Measurements from ENCODE around the gene NEIL1.
"Not testable (repeated sequence)": the region's sequence is repeated elsewhere in the genome, so short reads cannot be mapped to it uniquely, and the experiment has no call there.

NEIL1 gene

DNA sequence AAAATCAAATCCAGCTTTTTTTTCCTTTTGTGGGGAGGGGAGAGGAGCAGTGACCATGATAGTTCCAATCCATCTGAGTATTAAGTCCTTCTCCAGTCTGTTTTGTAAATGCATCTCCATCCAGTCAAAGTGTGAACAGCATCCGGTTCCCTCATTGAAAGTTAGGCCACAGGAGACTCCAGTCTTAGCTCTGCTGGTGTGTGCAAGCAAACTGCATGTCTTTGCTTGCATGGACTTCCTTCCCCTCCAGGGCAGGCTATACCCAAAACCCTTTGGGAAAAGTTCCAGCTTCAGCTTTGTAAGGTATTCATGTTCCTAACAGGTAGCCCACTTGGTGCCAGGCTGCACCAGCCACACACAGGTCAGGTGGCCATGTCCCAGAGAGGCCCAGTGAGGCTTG, 24.6 kb downstream of the NEIL1 start:
- ATAC-seq (no peak), DNase-seq (ENCODE audit: low spot score in 2 of 2) (no peak)
- Mint-ChIP-seq H3K9me3 (no peaks in the 10 kb centered on the region), H3K36me3 (peaks cover 88% of the 10 kb centered on the region), H3K27ac (peak overlapping the region; percentile 14), H3K4me3 (no peak overlapping the region), H3K4me1 (peaks cover 16% of the 10 kb centered on the region)

DNA sequence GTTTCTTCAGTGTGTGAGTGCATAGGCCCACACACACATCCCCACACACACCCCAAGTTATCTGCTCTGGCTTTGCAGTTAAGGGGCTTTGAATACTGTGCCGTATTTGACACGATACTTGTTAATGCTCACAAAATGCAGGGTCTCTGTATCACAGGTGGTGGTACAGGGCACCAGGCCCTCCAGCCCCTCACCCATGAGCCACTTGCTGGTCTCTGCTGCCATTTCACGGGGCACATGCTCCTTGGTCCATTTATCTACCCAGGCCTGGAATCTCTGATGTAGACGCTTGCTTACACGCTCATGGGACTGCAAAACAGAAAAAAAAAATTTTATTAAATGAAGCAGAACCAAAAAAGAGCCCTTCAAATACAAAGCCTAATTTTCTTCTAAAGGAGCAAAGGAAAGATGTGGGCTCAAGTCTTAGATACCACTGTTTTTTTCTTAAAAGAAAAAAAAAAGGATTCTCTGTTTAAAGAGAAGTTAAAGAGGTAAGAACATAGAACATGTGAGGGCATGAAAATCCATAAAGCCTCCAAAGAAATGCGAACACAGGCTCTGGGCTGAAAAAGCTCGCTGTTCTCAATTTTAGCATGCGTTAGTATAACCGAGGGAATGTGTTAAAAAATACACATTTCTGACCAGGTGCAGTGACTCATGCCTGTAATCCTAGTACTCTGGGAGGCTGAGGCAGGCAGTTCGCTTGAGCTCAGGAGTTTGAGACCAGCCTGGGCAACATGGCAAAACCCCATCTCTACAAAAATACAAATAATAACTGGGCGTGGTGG, 25.3 kb downstream of the NEIL1 start:
- Mint-ChIP-seq H3K9me3 (no peaks in the 10 kb centered on the region), H3K4me3 (no peak overlapping the region), H3K4me1 (peaks cover 16% of the 10 kb centered on the region), H3K36me3 (peaks cover 94% of the 10 kb centered on the region), H3K27ac (peak overlapping the region; percentile 26)
- no peak for DNase-seq (ENCODE audit: low spot score in 2 of 2)
- ATAC-seq: no peak

DNA sequence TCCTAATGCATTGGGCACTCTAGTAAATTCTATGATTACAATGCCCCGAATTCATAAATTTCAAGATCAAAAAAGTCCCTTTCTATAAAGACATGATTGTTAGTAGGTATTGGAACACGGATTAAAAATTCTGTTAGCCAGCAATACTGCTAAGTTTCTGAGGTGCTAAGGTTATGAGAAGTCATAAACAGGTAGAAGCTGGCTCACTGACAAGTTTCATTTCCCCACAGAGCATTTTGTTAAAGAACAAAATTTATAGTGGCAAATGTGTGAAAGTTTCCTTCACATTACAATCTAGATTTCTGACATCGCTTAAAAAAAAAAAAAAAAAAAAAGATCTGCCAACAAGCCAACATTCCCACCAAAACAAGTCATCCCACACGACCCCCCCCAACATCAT, 33.9 kb downstream of the NEIL1 start:
- ATAC-seq (no peak), DNase-seq (ENCODE audit: low spot score in 2 of 2) (no peak)
- Mint-ChIP-seq H3K27ac (peak overlapping the region; percentile 27), H3K36me3 (peaks cover 100% of the 10 kb centered on the region), H3K4me3 (no peak overlapping the region), H3K4me1 (peaks cover 4% of the 10 kb centered on the region), H3K9me3 (no peaks in the 10 kb centered on the region)

GRCh38 chr15:75383986-75384385, 37.1 kb downstream of the NEIL1 start:
- H3K9me3 Mint-ChIP-seq; ATAC-seq; H3K4me3 Mint-ChIP-seq; DNase-seq (ENCODE audit: low spot score in 2 of 2): not testable (repeated sequence)
- Mint-ChIP-seq H3K36me3 (peaks cover 100% of the 10 kb centered on the region), H3K27ac (peak overlapping the region; percentile 45), H3K4me1 (peaks cover 12% of the 10 kb centered on the region)

DNA sequence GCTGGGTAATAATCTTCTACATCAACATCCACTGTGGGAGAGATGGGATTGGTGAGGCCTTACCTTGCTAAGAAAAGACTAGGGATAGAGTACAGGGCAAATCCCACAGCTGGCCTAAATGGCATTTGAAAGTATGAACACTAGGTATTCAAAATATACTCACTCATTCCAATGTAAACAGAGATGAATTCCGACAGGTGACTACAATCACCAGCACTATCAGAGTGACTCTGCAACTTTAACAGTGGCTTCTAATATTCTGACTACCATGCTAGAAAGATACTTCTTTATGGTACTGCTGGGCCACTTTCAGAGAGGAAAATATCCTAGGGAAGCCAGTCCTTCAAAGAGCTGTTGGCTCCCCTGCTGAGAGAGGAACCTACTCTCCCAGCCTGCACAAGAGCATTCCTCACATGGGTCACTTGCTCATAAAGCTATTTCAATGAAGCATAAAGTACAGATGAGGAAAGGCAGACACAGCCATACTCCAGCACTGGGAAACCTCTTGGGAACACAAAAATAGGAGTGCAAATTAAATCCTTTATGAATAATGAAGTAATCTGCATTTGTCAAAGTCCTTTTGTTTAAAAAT, 43.0 kb downstream of the NEIL1 start:
- peak overlapping the region; percentile 72 for H3K27ac Mint-ChIP-seq
- ATAC-seq (no peak), DNase-seq (ENCODE audit: low spot score in 2 of 2) (no peak)
- H3K4me1 Mint-ChIP-seq: peaks cover 19% of the 10 kb centered on the region
- H3K4me3 Mint-ChIP-seq: no peak overlapping the region
- peaks cover 100% of the 10 kb centered on the region for H3K36me3 Mint-ChIP-seq
- no peaks in the 10 kb centered on the region for H3K9me3 Mint-ChIP-seq

GRCh38 chr15:75397494-75397893, 50.7 kb downstream of the NEIL1 start:
- Mint-ChIP-seq H3K27ac (peak overlapping the region; percentile 78), H3K4me1 (peaks cover 21% of the 10 kb centered on the region), H3K36me3 (peaks cover 100% of the 10 kb centered on the region), H3K9me3 (no peaks in the 10 kb centered on the region), H3K4me3 (no peak overlapping the region)
- ATAC-seq (no peak), DNase-seq (ENCODE audit: low spot score in 2 of 2) (no peak)

DNA sequence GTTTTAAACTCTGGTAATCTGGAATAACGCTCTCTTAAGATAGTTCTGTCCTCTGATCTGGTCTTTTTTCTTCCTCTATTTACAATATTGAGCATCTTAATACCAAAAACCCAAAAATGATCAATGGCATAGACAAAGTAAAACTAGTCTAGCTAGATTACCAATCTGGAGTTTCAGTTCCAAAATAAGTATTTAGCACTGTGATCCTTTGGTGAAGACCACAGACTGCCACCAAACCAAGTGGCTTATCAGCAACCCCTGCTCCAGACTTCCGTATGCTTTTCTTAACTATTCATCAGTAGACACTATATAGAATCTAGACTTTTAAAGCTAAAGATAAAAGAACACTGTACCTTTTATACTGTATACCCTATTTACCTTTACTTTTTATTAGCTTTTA, 57.1 kb downstream of the NEIL1 start:
- Mint-ChIP-seq H3K4me1 (peaks cover 25% of the 10 kb centered on the region), H3K27ac (peak overlapping the region; percentile 48), H3K36me3 (peaks cover 100% of the 10 kb centered on the region), H3K9me3 (no peaks in the 10 kb centered on the region), H3K4me3 (no peak overlapping the region)
- ATAC-seq (peak; percentile 65), DNase-seq (ENCODE audit: low spot score in 2 of 2) (no peak)

Measured in stimulated activated effector memory CD8-positive, alpha-beta T cell treated with anti-CD3 and anti-CD28 coated beads, Interleukin-12 subunit alpha, Interleukin-12 subunit beta, amount 100 ng/mL, for 72 hours (primary cell).